RWPE2 (cell line): ENCODE measurements around the gene ZNF280C.

Source experiments
- ATAC-seq: fragments of 200-7000 bp; cut with Tn5 transposase; 3 replicates; pipeline ENCODE4 v1.9.1; 2021; ENCODE audit warnings: low read depth
- DNase-seq: peaks from one replicate; pipeline ENCODE4 v3.0.0-alpha.2; 2020; ENCODE audit warnings: low spot score
- H3K27ac ChIP-seq: fragments of 450-650 bp; 2 replicates; pipeline ENCODE4 v1.5.1; 2017; ENCODE audit warnings: mild to moderate bottlenecking; ENCODE audit not compliant: poor library complexity, severe bottlenecking
- H3K27me3 ChIP-seq: fragments of 250-450 bp; sonication (Bioruptor Pico); 2 replicates; pipeline ENCODE4 v1.5.1; 2021; ENCODE audit warnings: mild to moderate bottlenecking, moderate library complexity; ENCODE audit not compliant: insufficient read depth, poor library complexity, severe bottlenecking
- H3K36me3 ChIP-seq: fragments of 250-450 bp; sonication (Bioruptor Pico); 2 replicates; pipeline ENCODE4 v1.5.1; 2020; ENCODE audit warnings: low read depth, mild to moderate bottlenecking, moderate library complexity
- H3K4me1 ChIP-seq: fragments of 250-450 bp; sonication (Bioruptor Pico); 2 replicates; pipeline ENCODE4 v1.5.1; 2021; ENCODE audit warnings: mild to moderate bottlenecking, moderate library complexity; ENCODE audit not compliant: insufficient read depth, poor library complexity, severe bottlenecking
- H3K4me3 ChIP-seq: fragments of 250-450 bp; sonication (Bioruptor Pico); 2 replicates; pipeline ENCODE4 v1.5.1; 2021; ENCODE audit warnings: mild to moderate bottlenecking, moderate library complexity; ENCODE audit not compliant: severe bottlenecking
- H3K9me3 ChIP-seq: fragments of 250-450 bp; sonication (Bioruptor Pico); 2 replicates; pipeline ENCODE4 v1.5.1; 2021; ENCODE audit warnings: mild to moderate bottlenecking, moderate library complexity; ENCODE audit not compliant: severe bottlenecking
- TF ChIP-seq, protein P1 (sequence below): fragments of 450-650 bp; IDR thresholded peaks from one replicate; pipeline ENCODE4 v1.5.1; 2017; ENCODE audit warnings: mild to moderate bottlenecking, moderate library complexity; ENCODE audit not compliant: poor library complexity, severe bottlenecking

Gene ZNF280C

DNA sequence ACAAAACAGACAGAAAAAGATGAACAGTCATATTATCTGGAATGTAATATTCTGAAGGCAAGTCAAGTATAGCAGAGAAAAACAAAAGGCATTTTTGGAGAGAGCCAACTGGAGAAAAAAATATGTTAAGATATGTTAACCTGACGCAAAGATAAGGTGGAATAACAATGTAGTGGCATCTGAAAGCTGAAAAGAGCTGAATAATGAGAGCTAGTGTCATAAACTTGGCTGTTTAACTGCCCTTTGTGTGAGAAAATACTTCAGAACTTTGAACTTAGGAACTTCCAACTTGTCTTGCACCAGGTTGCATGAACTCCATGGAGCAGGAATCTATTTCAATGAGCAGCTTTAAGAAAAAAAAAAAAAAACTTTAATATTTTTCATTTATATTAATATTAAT, 64.1 kb downstream of the ZNF280C start:
- TF ChIP-seq, protein P1, sequence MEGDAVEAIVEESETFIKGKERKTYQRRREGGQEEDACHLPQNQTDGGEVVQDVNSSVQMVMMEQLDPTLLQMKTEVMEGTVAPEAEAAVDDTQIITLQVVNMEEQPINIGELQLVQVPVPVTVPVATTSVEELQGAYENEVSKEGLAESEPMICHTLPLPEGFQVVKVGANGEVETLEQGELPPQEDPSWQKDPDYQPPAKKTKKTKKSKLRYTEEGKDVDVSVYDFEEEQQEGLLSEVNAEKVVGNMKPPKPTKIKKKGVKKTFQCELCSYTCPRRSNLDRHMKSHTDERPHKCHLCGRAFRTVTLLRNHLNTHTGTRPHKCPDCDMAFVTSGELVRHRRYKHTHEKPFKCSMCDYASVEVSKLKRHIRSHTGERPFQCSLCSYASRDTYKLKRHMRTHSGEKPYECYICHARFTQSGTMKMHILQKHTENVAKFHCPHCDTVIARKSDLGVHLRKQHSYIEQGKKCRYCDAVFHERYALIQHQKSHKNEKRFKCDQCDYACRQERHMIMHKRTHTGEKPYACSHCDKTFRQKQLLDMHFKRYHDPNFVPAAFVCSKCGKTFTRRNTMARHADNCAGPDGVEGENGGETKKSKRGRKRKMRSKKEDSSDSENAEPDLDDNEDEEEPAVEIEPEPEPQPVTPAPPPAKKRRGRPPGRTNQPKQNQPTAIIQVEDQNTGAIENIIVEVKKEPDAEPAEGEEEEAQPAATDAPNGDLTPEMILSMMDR = no peak
- ATAC-seq (no peak), DNase-seq (no peak)
- H3K4me3 ChIP-seq = no peak overlapping the region
- no peaks in the 10 kb centered on the region for H3K9me3 ChIP-seq
- no peaks in the 10 kb centered on the region for H3K4me1 ChIP-seq
- peaks cover 3% of the 10 kb centered on the region; the same call in 1 of the 2 replicates for H3K36me3 ChIP-seq
- no peaks in the 10 kb centered on the region for H3K27me3 ChIP-seq
- H3K27ac ChIP-seq = no peak overlapping the region

DNA sequence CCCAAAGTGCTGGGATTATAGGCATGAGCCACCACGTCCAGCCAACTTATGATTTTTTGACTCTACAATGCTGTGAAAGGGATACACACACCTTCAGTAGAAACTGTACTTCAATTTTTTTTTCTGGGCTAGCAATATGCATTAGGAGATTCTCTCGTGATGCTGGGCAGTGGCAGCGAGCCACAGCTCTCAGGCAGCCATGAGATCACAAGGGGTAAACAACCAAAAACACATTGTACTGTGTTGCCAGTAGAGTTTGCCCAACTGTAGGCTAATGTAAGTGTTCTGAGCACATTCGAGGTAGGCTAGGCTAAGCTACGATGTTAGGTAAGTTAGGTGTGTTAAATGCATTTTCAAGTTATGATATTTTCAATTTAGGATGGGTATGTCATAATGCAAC, 71.2 kb downstream of the ZNF280C start:
- Histone ChIP-seq H3K4me3 (no peak overlapping the region), H3K27me3 (no peaks in the 10 kb centered on the region), H3K4me1 (no peaks in the 10 kb centered on the region), H3K27ac (no peak overlapping the region), H3K9me3 (no peaks in the 10 kb centered on the region), H3K36me3 (no peaks in the 10 kb centered on the region)
- ATAC-seq (no peak), DNase-seq (no peak)
- TF ChIP-seq, protein P1 = no peak

DNA sequence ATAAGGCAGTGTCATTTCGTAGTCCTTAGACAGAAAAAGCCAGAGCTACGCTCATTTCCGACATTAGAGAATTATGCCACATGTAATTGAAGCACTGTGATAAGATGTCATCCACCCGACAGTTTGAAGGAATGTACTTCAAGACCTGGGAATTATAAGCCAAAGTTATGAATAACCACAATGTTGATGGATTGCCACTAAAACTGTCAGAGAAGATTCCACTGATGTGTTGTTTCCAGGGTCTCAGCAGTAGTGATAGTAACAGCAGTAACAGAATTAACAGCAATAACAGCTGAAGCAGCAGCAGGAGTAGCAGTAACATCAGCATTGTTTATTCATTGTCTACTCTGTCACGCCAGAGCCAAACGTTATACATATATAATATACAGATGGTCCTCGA, 72.2 kb downstream of the ZNF280C start:
- H3K36me3 ChIP-seq = no peaks in the 10 kb centered on the region
- H3K4me3 ChIP-seq = no peak overlapping the region
- H3K27me3 ChIP-seq = no peaks in the 10 kb centered on the region
- TF ChIP-seq, protein P1 = no peak
- DNase-seq (no peak), ATAC-seq (no peak)
- H3K27ac ChIP-seq = no peak overlapping the region
- H3K4me1 ChIP-seq = no peaks in the 10 kb centered on the region
- no peaks in the 10 kb centered on the region for H3K9me3 ChIP-seq

DNA sequence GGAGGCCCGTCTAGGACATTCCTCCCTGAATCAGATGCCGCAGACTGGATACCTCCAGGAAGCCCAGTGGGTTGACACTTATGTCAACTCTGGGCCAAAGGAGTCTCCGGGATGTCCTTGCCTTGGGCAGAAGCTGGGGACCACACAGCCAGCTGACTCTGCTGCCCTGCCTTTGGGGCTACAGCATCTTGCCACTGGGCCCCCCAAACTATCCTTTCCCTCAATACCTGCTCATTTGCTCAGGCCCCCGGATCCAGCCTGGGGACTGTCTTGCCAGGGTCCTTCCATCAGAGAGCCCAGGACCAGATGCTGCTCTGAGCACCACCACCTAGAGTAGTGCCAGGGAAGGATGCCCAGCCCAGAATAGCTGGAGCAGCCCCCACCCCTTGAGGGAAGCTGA, 77.9 kb downstream of the ZNF280C start:
- Histone ChIP-seq H3K27me3 (no peaks in the 10 kb centered on the region), H3K36me3 (no peaks in the 10 kb centered on the region), H3K9me3 (no peaks in the 10 kb centered on the region), H3K27ac (no peak overlapping the region), H3K4me3 (no peak overlapping the region), H3K4me1 (no peaks in the 10 kb centered on the region)
- DNase-seq (no peak), ATAC-seq (no peak)
- TF ChIP-seq, protein P1 = no peak

DNA sequence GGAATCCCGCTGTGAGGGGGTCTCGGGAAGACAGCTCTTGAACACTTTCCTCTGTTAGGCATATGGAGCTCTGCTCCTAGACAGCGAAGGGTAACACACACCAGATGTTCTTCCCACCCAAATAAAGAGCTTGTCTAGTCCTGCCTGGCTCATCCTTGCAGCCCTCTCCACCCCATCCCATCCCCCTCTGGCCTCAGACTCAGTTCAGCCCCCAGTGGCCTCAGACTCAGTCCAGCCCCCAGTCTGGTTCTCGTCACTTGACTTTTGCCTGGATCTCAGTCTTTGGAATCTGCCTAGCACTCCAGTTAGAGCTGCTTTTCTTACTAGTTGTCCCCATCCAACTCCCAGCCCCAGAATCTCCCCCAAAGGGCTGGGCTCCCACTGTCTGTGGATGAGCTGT, 82.0 kb downstream of the ZNF280C start:
- TF ChIP-seq, protein P1 = no peak
- no peak for ATAC-seq

More for the DNA sequence above, 82.0 kb downstream of the ZNF280C start:
- H3K4me3 ChIP-seq = no peak overlapping the region
- no peaks in the 10 kb centered on the region for H3K36me3 ChIP-seq
- no peak for DNase-seq
- no peaks in the 10 kb centered on the region for H3K27me3 ChIP-seq
- H3K9me3 ChIP-seq = no peaks in the 10 kb centered on the region
- no peaks in the 10 kb centered on the region for H3K4me1 ChIP-seq
- H3K27ac ChIP-seq = no peak overlapping the region
